K562 (cell line): Measurements from ENCODE around the gene TMED5. TPM values are rescaled to one million over a fixed set of nuclear protein-coding genes. Genes with fewer than 3 reads are reported as not detected.

Experiments
- ATF1 ChIP-seq, 2 experiments: fragments of 450-650 bp in 1 of 2; IDR thresholded peaks; 2 replicates each; pipeline ENCODE4 v1.6.1; 2016; ENCODE audit warnings: missing compliant biosample characterization in 1 of 2, missing genetic modification characterization in 1 of 2
- ATF3 ChIP-seq, 2 experiments: fragments of 450-650 bp in 1 of 2; sonication (generic) in 1 of 2; formaldehyde crosslinking in 1 of 2; IDR thresholded peaks in 1 of 2; conservative IDR thresholded peaks in 1 of 2; 2 replicates each; pipeline versions ENCODE4 v1.6.1 to v1.8.1; 2016 to 2023; ENCODE audit warnings: mild to moderate bottlenecking in 2 of 2, moderate library complexity in 2 of 2, inconsistent platforms in 1 of 2, missing genetic modification reagents in 1 of 2
- CBX1 ChIP-seq: sonication (generic); IDR thresholded peaks from 2 replicates; pipeline ENCODE4 v1.6.1; 2016; ENCODE audit warnings: antibody characterized with exemption, low read depth, mild to moderate bottlenecking
- FOXK2 ChIP-seq, 2 experiments: fragments of 450-650 bp; IDR thresholded peaks in 1 of 2; conservative IDR thresholded peaks in 1 of 2; 2 replicates each; pipeline ENCODE4 v1.6.1; 2016; ENCODE audit warnings: low read depth in 2 of 2, mild to moderate bottlenecking in 1 of 2
- HMBOX1 ChIP-seq: sonication (generic); IDR thresholded peaks from 2 replicates; pipeline ENCODE4 v1.6.1; 2016
- NCOA1 ChIP-seq: fragments of 450-650 bp; IDR thresholded peaks from 2 replicates; pipeline ENCODE4 v1.6.1; 2016; ENCODE audit warnings: low read depth
- NCOA6 ChIP-seq: fragments of 450-650 bp; IDR thresholded peaks from 2 replicates; pipeline ENCODE4 v1.6.1; 2017; ENCODE audit warnings: mild to moderate bottlenecking
- NONO ChIP-seq, 2 experiments: fragments of 200-400 bp in 1 of 2; fragments of 450-650 bp in 1 of 2; formaldehyde crosslinking in 1 of 2; IDR thresholded peaks; 2 replicates each; pipeline ENCODE4 v1.6.1; 2017; ENCODE audit warnings: low read depth in 2 of 2, mild to moderate bottlenecking in 2 of 2, moderate library complexity in 2 of 2, low read length in 1 of 2
- RBFOX2 ChIP-seq: fragments of 200-400 bp; formaldehyde crosslinking; IDR thresholded peaks from 2 replicates; pipeline ENCODE4 v1.6.1; 2017; ENCODE audit warnings: low read depth, mild to moderate bottlenecking, low read length, moderate library complexity
- RUNX1 ChIP-seq: sonication (generic); IDR thresholded peaks from 2 replicates; pipeline ENCODE4 v1.6.1; 2016; ENCODE audit warnings: antibody characterized with exemption, low read depth
- SLC30A9 ChIP-seq: fragments of 250-450 bp; sonication (Bioruptor Pico); IDR thresholded peaks from 2 replicates; pipeline ENCODE4 v1.8.0; 2022; ENCODE audit warnings: mild to moderate bottlenecking, moderate library complexity
- ZNF740 ChIP-seq, 3 experiments: fragments of 200-800 bp in 1 of 3; sonication (Bioruptor generic) in 1 of 3; sonication (generic) in 1 of 3; formaldehyde crosslinking in 1 of 3; IDR thresholded peaks; 2 replicates each; pipeline versions ENCODE4 v1.6.1 to v1.8.0; 2016 to 2022; ENCODE audit warnings: mild to moderate bottlenecking in 2 of 3, missing compliant biosample characterization in 2 of 3, missing genetic modification characterization in 2 of 3, missing genetic modification reagents in 1 of 3
- polyA plus RNA-seq, 8 experiments: library from polyadenylated mRNA; depleted of rRNA in 4 of 8; stranded (reverse) in 5 of 8; unstranded in 3 of 8; fragments of >200 nt; fragmentation: Nextera tagmentation in 2 of 8; fragmentation: Illumina TruSeq in 1 of 8; extraction: Ambion mirVana in 2 of 8; extraction: Trizol in 1 of 8; gene quantifications; 2 replicates each; pipeline versions ENCODE4 v1.2.1 to v1.2.3, GENCODE V29; 2011 to 2014; ENCODE audit warnings: inconsistent platforms in 1 of 8, missing spikeins in 1 of 8
- total RNA-seq, 7 experiments: library from RNA; depleted of rRNA in 6 of 7; stranded (reverse); fragments of >200 nt in 6 of 7; fragmentation: Illumina TruSeq in 2 of 7; extraction: Trizol in 2 of 7; gene quantifications; 2 replicates each; pipeline versions ENCODE4 v1.2.1 to v1.2.3, GENCODE V29; 2011 to 2021; ENCODE audit warnings: low replicate concordance in 1 of 7
- TF ChIP-seq, protein P1 (sequence below): sonication (generic); formaldehyde crosslinking; IDR thresholded peaks from 2 replicates; pipeline ENCODE4 v1.8.1; 2023; ENCODE audit warnings: mild to moderate bottlenecking, missing genetic modification reagents
- TF ChIP-seq, protein P2 (sequence below): fragments of 450-650 bp; IDR thresholded peaks from 2 replicates; pipeline ENCODE4 v1.6.1; 2016; ENCODE audit warnings: antibody characterized with exemption
- TF ChIP-seq, protein P3 (sequence below): fragments of 450-650 bp; IDR thresholded peaks from 2 replicates; pipeline ENCODE4 v1.6.1; 2016; ENCODE audit warnings: borderline replicate concordance

TMED5 gene
- total and polyA plus RNA-seq, 9 of the 15 experiments (the other 6 are each of a cell fraction or from before 2014, with no cell fraction given) = 28.7 to 83.7 (median 67.2) TPM

DNA sequence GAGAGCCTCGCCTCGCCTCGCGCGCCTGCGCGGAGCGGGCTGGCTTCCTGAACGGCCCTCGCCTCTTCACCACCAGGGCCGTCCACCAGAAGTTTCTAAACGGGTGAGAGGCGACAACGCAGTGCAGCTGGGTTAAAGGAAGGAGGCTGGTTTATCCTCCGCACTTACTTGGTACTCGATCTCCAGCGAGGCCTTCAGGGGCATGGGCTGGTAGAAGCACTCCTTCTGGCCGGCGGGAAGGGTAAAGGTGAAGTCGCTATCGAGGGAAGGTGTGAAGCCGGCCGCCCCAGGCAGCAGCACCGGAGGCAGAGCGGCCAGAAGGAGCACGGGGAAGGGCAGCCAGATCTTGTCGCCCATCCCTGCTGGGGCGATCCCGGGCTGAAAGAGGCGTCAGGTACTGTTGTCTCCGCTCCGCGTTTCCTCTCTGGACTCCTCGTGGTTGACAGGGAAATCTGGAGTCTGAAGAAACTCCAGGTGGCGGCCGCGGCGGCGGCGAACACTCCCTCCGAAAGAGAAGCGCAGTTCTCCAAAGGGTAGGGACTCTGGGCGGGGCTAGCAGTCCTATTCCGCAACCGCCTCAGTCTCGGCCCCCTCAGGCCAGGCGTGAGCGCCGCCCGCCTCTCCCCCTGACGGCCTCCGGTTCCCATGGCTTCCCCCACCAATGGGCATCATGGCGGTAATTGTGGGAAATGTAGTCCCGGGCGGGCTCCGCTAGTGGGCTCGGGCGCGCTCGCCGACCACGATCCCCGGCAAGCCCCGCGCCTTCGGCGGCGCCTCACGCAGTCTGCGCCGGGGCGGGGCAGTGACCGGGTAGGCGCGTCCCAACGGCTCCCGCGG, at the start of gene TMED5 (continued):
- TF ChIP-seq FOXK2 (conservative IDR thresholded peaks at IDR 0.05 in 1 of 2, IDR thresholded peaks at IDR 0.05 in 1 of 2; ENCODE audit: low read depth in 2 of 2) = peak in 1 of 2 experiments; percentile 11; a peak in 1 of 4 replicates
- TF ChIP-seq, protein P1, sequence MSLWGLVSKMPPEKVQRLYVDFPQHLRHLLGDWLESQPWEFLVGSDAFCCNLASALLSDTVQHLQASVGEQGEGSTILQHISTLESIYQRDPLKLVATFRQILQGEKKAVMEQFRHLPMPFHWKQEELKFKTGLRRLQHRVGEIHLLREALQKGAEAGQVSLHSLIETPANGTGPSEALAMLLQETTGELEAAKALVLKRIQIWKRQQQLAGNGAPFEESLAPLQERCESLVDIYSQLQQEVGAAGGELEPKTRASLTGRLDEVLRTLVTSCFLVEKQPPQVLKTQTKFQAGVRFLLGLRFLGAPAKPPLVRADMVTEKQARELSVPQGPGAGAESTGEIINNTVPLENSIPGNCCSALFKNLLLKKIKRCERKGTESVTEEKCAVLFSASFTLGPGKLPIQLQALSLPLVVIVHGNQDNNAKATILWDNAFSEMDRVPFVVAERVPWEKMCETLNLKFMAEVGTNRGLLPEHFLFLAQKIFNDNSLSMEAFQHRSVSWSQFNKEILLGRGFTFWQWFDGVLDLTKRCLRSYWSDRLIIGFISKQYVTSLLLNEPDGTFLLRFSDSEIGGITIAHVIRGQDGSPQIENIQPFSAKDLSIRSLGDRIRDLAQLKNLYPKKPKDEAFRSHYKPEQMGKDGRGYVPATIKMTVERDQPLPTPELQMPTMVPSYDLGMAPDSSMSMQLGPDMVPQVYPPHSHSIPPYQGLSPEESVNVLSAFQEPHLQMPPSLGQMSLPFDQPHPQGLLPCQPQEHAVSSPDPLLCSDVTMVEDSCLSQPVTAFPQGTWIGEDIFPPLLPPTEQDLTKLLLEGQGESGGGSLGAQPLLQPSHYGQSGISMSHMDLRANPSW (CRISPR knock-in tag) = peak; percentile 62; the same call in 1 of the 2 replicates
- TF ChIP-seq, protein P2, sequence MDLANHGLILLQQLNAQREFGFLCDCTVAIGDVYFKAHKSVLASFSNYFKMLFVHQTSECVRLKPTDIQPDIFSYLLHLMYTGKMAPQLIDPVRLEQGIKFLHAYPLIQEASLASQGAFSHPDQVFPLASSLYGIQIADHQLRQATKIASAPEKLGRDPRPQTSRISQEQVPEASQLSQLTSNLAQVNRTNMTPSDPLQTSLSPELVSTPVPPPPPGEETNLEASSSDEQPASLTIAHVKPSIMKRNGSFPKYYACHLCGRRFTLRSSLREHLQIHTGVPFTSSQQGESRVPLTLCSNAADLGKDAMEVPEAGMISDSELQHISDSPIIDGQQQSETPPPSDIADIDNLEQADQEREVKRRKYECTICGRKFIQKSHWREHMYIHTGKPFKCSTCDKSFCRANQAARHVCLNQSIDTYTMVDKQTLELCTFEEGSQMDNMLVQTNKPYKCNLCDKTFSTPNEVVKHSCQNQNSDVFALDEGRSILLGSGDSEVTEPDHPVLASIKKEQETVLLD = peak; percentile 78; the same call in 1 of the 2 replicates
- 0 out of 2 replicates have a peak, but pooled peaks have one; percentile 18 for TF ChIP-seq NCOA1
- TF ChIP-seq SLC30A9 (CRISPR knock-in tag) = no peak
- peak; percentile 94 for TF ChIP-seq RBFOX2
- TF ChIP-seq RUNX1 = no peak
- TF ChIP-seq, protein P3, sequence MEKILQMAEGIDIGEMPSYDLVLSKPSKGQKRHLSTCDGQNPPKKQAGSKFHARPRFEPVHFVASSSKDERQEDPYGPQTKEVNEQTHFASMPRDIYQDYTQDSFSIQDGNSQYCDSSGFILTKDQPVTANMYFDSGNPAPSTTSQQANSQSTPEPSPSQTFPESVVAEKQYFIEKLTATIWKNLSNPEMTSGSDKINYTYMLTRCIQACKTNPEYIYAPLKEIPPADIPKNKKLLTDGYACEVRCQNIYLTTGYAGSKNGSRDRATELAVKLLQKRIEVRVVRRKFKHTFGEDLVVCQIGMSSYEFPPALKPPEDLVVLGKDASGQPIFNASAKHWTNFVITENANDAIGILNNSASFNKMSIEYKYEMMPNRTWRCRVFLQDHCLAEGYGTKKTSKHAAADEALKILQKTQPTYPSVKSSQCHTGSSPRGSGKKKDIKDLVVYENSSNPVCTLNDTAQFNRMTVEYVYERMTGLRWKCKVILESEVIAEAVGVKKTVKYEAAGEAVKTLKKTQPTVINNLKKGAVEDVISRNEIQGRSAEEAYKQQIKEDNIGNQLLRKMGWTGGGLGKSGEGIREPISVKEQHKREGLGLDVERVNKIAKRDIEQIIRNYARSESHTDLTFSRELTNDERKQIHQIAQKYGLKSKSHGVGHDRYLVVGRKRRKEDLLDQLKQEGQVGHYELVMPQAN = peak; percentile 82; the same call in 1 of the 2 replicates
- TF ChIP-seq ATF3 (IDR thresholded peaks at IDR 0.05) = no peak
- 0 out of 2 replicates have a peak, but pooled peaks have one; percentile 18 for TF ChIP-seq ATF3 (CRISPR knock-in tag; conservative IDR thresholded peaks at IDR 0.05)
- TF ChIP-seq ZNF740 (CRISPR knock-in tag; IDR thresholded peaks at IDR 0.05) = 0 out of 2 replicates have a peak, but pooled peaks have one; percentile 31
- TF ChIP-seq ZNF740 (tag; IDR thresholded peaks at IDR 0.05) = no peak
- TF ChIP-seq NONO (IDR thresholded peaks at IDR 0.05; ENCODE audit: low read depth in 2 of 2, low read length in 1 of 2) = no peak
- no peak; the same call in 1 of the 2 replicates for TF ChIP-seq ATF1 (CRISPR knock-in tag; IDR thresholded peaks at IDR 0.05)
- peak; percentile 95 for TF ChIP-seq ATF1 (tag; IDR thresholded peaks at IDR 0.05)
- no peak; the same call in 1 of the 2 replicates for TF ChIP-seq HMBOX1
- TF ChIP-seq NCOA6 = no peak
- peak; percentile 40; the same call in 1 of the 2 replicates for TF ChIP-seq CBX1
